HepG2 (cell line): Measurements from ENCODE around the gene EPHA1. TPM values are rescaled to one million over a fixed set of nuclear protein-coding genes. Genes with fewer than 3 reads are reported as not detected.

Experiments used
- ATAC-seq: fragments of 200-7000 bp; cut with Tn5 transposase; 3 replicates; pipeline ENCODE4 v1.9.1; 2020; ENCODE audit warnings: mild to moderate bottlenecking, moderate library complexity
- BruUV-seq: library from RNA; stranded (reverse); fragments of 400-500 nt; replicated peaks from 2 replicates; lab custom pipeline; 2021; lab: Mats Ljungman, UMichigan
- CTCF ChIA-PET: fragments of 300-600 bp; formaldehyde crosslinking; extraction: SDS; loops from one replicate; lab custom pipeline; 2021; ENCODE audit warnings: low total read pairs, inconsistent platforms, low intra/inter-chr PET ratio; lab: Yijun Ruan, JAX
- POLR2A ChIA-PET: fragments of 350-600 bp; sonication (Branson Sonifier 250); formaldehyde crosslinking; loops from one replicate; lab custom pipeline; 2020; ENCODE audit warnings: antibody characterized with exemption, inconsistent platforms; lab: Yijun Ruan, JAX
- DNase-seq: peaks from one replicate; pipeline ENCODE4 v3.0.0-alpha.2; 2015; ENCODE audit warnings: low spot score
- FAIRE-seq: peaks from 3 replicates; lab custom pipeline; 2011; peaks lifted over from hg19 to GRCh38; lab: Jason Lieb, UNC
- H2AFZ ChIP-seq: one replicate; pipeline ENCODE4 v1.6.1; 2011; ENCODE audit warnings: low read length, inconsistent platforms
- H3K27ac ChIP-seq: fragments of 300-600 bp; 3 replicates; pipeline ENCODE4 v1.8.0; 2011; ENCODE audit warnings: mixed run types, mild to moderate bottlenecking, mixed read lengths, low read length, inconsistent platforms; ENCODE audit not compliant: insufficient read depth; ENCODE audit errors: extremely low read length
- H3K27me3 ChIP-seq, 2 experiments: fragments of 200-600 bp in 1 of 2; 2 replicates in 1 of 2; 3 replicates in 1 of 2; pipeline versions ENCODE4 v1.6.0 to v1.8.0; 2011; ENCODE audit warnings: low read length in 2 of 2, mild to moderate bottlenecking in 2 of 2, moderate library complexity in 2 of 2, inconsistent platforms in 1 of 2; ENCODE audit not compliant: insufficient read depth in 2 of 2, control insufficient read depth in 1 of 2
- H3K36me3 ChIP-seq, 2 experiments: fragments of 200-600 bp in 1 of 2; replicated peaks in 1 of 2; 2 replicates in 1 of 2; 3 replicates in 1 of 2; pipeline versions ENCODE4 v1.5.1 to v1.8.0; 2011; ENCODE audit warnings: low read length in 2 of 2, inconsistent platforms in 1 of 2; ENCODE audit not compliant: insufficient read depth in 2 of 2, control insufficient read depth in 1 of 2
- H3K4me1 ChIP-seq: 2 replicates; pipeline ENCODE4 v1.5.1; 2012; ENCODE audit warnings: low read length, inconsistent platforms; ENCODE audit not compliant: insufficient read depth
- H3K4me2 ChIP-seq: 2 replicates; pipeline ENCODE4 v1.6.0; 2011; ENCODE audit warnings: low read depth, low read length, inconsistent platforms
- H3K4me3 ChIP-seq, 3 experiments: fragments of 200-600 bp in 1 of 3; sonication (generic), shearing (Covaris generic) in 1 of 3; replicated peaks in 1 of 3; 2 replicates each; pipeline ENCODE4 v1.5.1; 2011 to 2016; ENCODE audit warnings: low read length in 3 of 3, inconsistent platforms in 2 of 3, low read depth in 2 of 3, mild to moderate bottlenecking in 2 of 3, control low read depth in 1 of 3, mixed read lengths in 1 of 3; ENCODE audit not compliant: insufficient read depth in 1 of 3
- H3K79me2 ChIP-seq: one replicate; pipeline ENCODE4 v1.6.1; 2011; ENCODE audit warnings: low read length, inconsistent platforms; ENCODE audit not compliant: insufficient read depth
- H3K9ac ChIP-seq: 2 replicates; pipeline ENCODE4 v1.6.0; 2011; ENCODE audit warnings: mild to moderate bottlenecking, low read depth, low read length, inconsistent platforms; ENCODE audit not compliant: insufficient read depth
- H3K9me3 ChIP-seq: 2 replicates; pipeline ENCODE4 v1.5.1; 2012; ENCODE audit warnings: mild to moderate bottlenecking, low read length
- H4K20me1 ChIP-seq: 2 replicates; pipeline ENCODE4 v1.6.0; 2011; ENCODE audit warnings: inconsistent platforms, mild to moderate bottlenecking, low read length, moderate library complexity; ENCODE audit not compliant: insufficient read depth
- ARID4A ChIP-seq: sonication (generic); formaldehyde crosslinking; IDR thresholded peaks from 2 replicates; pipeline ENCODE4 v1.5.0; 2020; ENCODE audit warnings: mild to moderate bottlenecking, missing genetic modification reagents, borderline replicate concordance
- FOXC1 ChIP-seq: sonication (generic); formaldehyde crosslinking; IDR thresholded peaks from 2 replicates; pipeline ENCODE4 v1.8.0; 2022; ENCODE audit warnings: mild to moderate bottlenecking, missing genetic modification reagents, borderline replicate concordance
- GZF1 ChIP-seq: sonication (generic); formaldehyde crosslinking; IDR thresholded peaks from 2 replicates; pipeline ENCODE4 v1.5.1; 2020; ENCODE audit warnings: mild to moderate bottlenecking, missing genetic modification reagents
- NFE2L1 ChIP-seq: sonication (generic); formaldehyde crosslinking; IDR thresholded peaks from 2 replicates; pipeline ENCODE4 v1.4.0; 2020; ENCODE audit warnings: missing genetic modification reagents, mild to moderate bottlenecking, borderline replicate concordance
- ZMYM3 ChIP-seq: sonication (generic); formaldehyde crosslinking; IDR thresholded peaks from 2 replicates; pipeline ENCODE4 v1.5.1; 2020; ENCODE audit warnings: mild to moderate bottlenecking, missing genetic modification reagents
- WGBS: methylation state at CpG from one replicate; pipeline ENCODE4 v1.1.6; 2017; ENCODE audit warnings: low lambda C conversion rate; 5-methylcytosine and 5-hydroxymethylcytosine counted together
- in situ Hi-C: cut with HindIII; loops from 2 replicates; pipeline ENCODE4 v1.10.0; 2017; ENCODE audit warnings: low pct_unique_long_range_greater_than_20kb; ENCODE audit not compliant: extremely low pct_ligation_motif_present
- intact Hi-C: fragments of 100-400 bp; cut with micrococcal nuclease; formaldehyde crosslinking; loops from one replicate; pipeline ENCODE4 v1.10.0; 2022; ENCODE audit not compliant: unreplicated experiment
- polyA plus RNA-seq, 8 experiments: library from polyadenylated mRNA; depleted of rRNA in 3 of 8; stranded (reverse) in 7 of 8; unstranded in 1 of 8; fragments of >200 nt; fragmentation: Illumina TruSeq in 4 of 8; extraction: Trizol in 4 of 8; gene quantifications; 2 replicates each; pipeline versions ENCODE4 v1.2.1 to v1.2.3, GENCODE V29; 2011 to 2016; ENCODE audit warnings: low read depth in 4 of 8, missing spikeins in 1 of 8, mixed read lengths in 1 of 8; ENCODE audit not compliant: insufficient read depth in 1 of 8
- total RNA-seq, 5 experiments: library from RNA; depleted of rRNA; stranded (reverse); fragments of >200 nt; fragmentation: Illumina TruSeq; extraction: Trizol; gene quantifications; 2 replicates each; pipeline ENCODE4 v1.2.3, GENCODE V29; 2016; ENCODE audit warnings: low read depth in 1 of 5

The EPHA1 gene
- total and polyA plus RNA-seq, 2 of the 13 experiments (the other 11 are each of a cell fraction or from before 2014, with no cell fraction given) = 4.6 to 17.1 TPM

- Histone ChIP-seq H4K20me1 (no peaks in the 10 kb centered on the region), H3K9me3 (no peaks in the 10 kb centered on the region), H3K4me3 (no peak overlapping the region), H3K36me3 (no peaks in the 10 kb centered on the region), H2AFZ (no peak overlapping the region), H3K27me3 (peaks cover under 1 to 15% of the 10 kb centered on the region in 2 experiments; a peak in 2 of 5 replicates), H3K9ac (no peak overlapping the region), H3K4me1 (no peaks in the 10 kb centered on the region), H3K79me2 (no peaks in the 10 kb centered on the region), H3K27ac (no peak overlapping the region), H3K4me2 (no peak overlapping the region)
- ChIA-PET CTCF (no interaction called here), POLR2A (no interaction called here)
- in situ Hi-C loops = no loop called here
- no peak for DNase-seq
- no peak for ATAC-seq
- intact Hi-C loops = no loop called here
- FAIRE-seq = no peak
- WGBS = 25% methylated on average over 5 of the region's 5 CpGs
- BruUV-seq = no TSS peak
- TF ChIP-seq NFE2L1 (CRISPR knock-in tag) (no peak), ZMYM3 (CRISPR knock-in tag) (no peak), FOXC1 (CRISPR knock-in tag) (no peak), ARID4A (CRISPR knock-in tag) (no peak), GZF1 (no peak)
These were observed 60.7 kb downstream of the EPHA1 start for GRCh38 chr7:143347950-143348349.
